H9 (cell line): ENCODE measurements around the gene AFDN. TPM values are rescaled to one million over a fixed set of nuclear protein-coding genes. Genes with fewer than 3 reads are reported as not detected.

ENCODE experiments used
- DNase-seq: peaks from one replicate; pipeline ENCODE4 v3.0.0-alpha.2; 2017
- H2AFZ ChIP-seq: one replicate; pipeline ENCODE4 v1.6.1; 2013; ENCODE audit warnings: mild to moderate bottlenecking, low read length, control low read depth, moderate library complexity
- H2AK5ac ChIP-seq: 2 replicates; pipeline ENCODE4 v1.6.1; 2013; ENCODE audit warnings: low read length, control low read depth, mixed read lengths; ENCODE audit not compliant: insufficient read length
- H2BK120ac ChIP-seq: one replicate; pipeline ENCODE4 v1.6.1; 2013; ENCODE audit warnings: low read depth, mild to moderate bottlenecking, low read length, control low read depth, inconsistent platforms; ENCODE audit not compliant: poor library complexity, severe bottlenecking
- H2BK12ac ChIP-seq: 2 replicates; pipeline ENCODE4 v1.6.1; 2013; ENCODE audit warnings: low read length, control low read depth, mixed read lengths, low read depth; ENCODE audit not compliant: insufficient read length
- H2BK15ac ChIP-seq: 2 replicates; pipeline ENCODE4 v1.6.1; 2013; ENCODE audit warnings: low read depth, low read length, control low read depth
- H2BK20ac ChIP-seq: one replicate; pipeline ENCODE4 v1.6.1; 2013; ENCODE audit warnings: low read depth, mild to moderate bottlenecking, low read length, control low read depth, inconsistent platforms; ENCODE audit not compliant: poor library complexity, severe bottlenecking
- H2BK5ac ChIP-seq: 2 replicates; pipeline ENCODE4 v1.6.1; 2013; ENCODE audit warnings: low read length, control low read depth, mixed read lengths; ENCODE audit not compliant: insufficient read length
- H3K14ac ChIP-seq: 2 replicates; pipeline ENCODE4 v1.6.1; 2013; ENCODE audit warnings: low read length, control low read depth; ENCODE audit not compliant: insufficient read depth
- H3K18ac ChIP-seq: 2 replicates; pipeline ENCODE4 v1.6.1; 2013; ENCODE audit warnings: low read depth, mild to moderate bottlenecking, mixed read lengths, low read length, control low read depth; ENCODE audit not compliant: insufficient read length
- H3K23ac ChIP-seq: 2 replicates; pipeline ENCODE4 v1.6.1; 2013; ENCODE audit warnings: low read length, control low read depth, mixed read lengths, low read depth; ENCODE audit not compliant: insufficient read length
- H3K23me2 ChIP-seq: 2 replicates; pipeline ENCODE4 v1.6.1; 2013; ENCODE audit warnings: low read depth, mild to moderate bottlenecking, mixed read lengths, low read length, control low read depth; ENCODE audit not compliant: insufficient read length, poor library complexity, severe bottlenecking
- H3K27ac ChIP-seq: 2 replicates; pipeline ENCODE4 v1.5.1; 2013; ENCODE audit warnings: low read length, control low read depth, mixed read lengths, low read depth; ENCODE audit not compliant: insufficient read length
- H3K27me3 ChIP-seq: 2 replicates; pipeline ENCODE4 v1.6.1; 2013; ENCODE audit warnings: low read length, control low read depth, inconsistent platforms; ENCODE audit not compliant: insufficient read depth
- H3K4ac ChIP-seq: 2 replicates; pipeline ENCODE4 v1.6.1; 2013; ENCODE audit warnings: low read depth, mild to moderate bottlenecking, control low read depth, inconsistent platforms, low read length, moderate library complexity
- H3K4me1 ChIP-seq: 2 replicates; pipeline ENCODE4 v1.6.1; 2013; ENCODE audit warnings: low read length, control low read depth, inconsistent platforms; ENCODE audit not compliant: insufficient read depth
- H3K4me2 ChIP-seq: 2 replicates; pipeline ENCODE4 v1.6.1; 2013; ENCODE audit warnings: low read length, control low read depth, mixed read lengths; ENCODE audit not compliant: insufficient read length, insufficient read depth
- H3K56ac ChIP-seq: 2 replicates; pipeline ENCODE4 v1.6.1; 2013; ENCODE audit warnings: low read depth, mild to moderate bottlenecking, mixed read lengths, low read length, control low read depth; ENCODE audit not compliant: insufficient read length
- H3K79me1 ChIP-seq: 2 replicates; pipeline ENCODE4 v1.6.1; 2013; ENCODE audit warnings: low read depth, mild to moderate bottlenecking, moderate library complexity, low read length, control low read depth, inconsistent platforms; ENCODE audit not compliant: insufficient read depth, poor library complexity, severe bottlenecking
- H3K79me2 ChIP-seq: 2 replicates; pipeline ENCODE4 v1.6.1; 2013; ENCODE audit warnings: low read length, control low read depth, inconsistent platforms; ENCODE audit not compliant: insufficient read depth
- H3K9ac ChIP-seq: 2 replicates; pipeline ENCODE4 v1.6.1; 2013; ENCODE audit warnings: low read length, control low read depth, mixed read lengths; ENCODE audit not compliant: insufficient read length; ENCODE audit errors: extremely low read depth
- H3K9me3 ChIP-seq: one replicate; pipeline ENCODE4 v1.6.1; 2013; ENCODE audit warnings: low read depth, low read length, inconsistent platforms; ENCODE audit not compliant: control insufficient read depth
- H3T11ph ChIP-seq: one replicate; pipeline ENCODE4 v1.6.1; 2013; ENCODE audit warnings: mild to moderate bottlenecking, low read length, control low read depth, inconsistent platforms
- H4K20me1 ChIP-seq: one replicate; pipeline ENCODE4 v1.6.1; 2013; ENCODE audit not compliant: control insufficient read depth, insufficient read length, insufficient read depth
- H4K5ac ChIP-seq: 2 replicates; pipeline ENCODE4 v1.6.1; 2013; ENCODE audit warnings: low read depth, mild to moderate bottlenecking, mixed read lengths, low read length, control low read depth; ENCODE audit not compliant: insufficient read length
- H4K8ac ChIP-seq: replicated peaks from 2 replicates; pipeline ENCODE4 v1.6.1; 2013; ENCODE audit warnings: low read length, control low read depth, mixed read lengths, low read depth; ENCODE audit not compliant: insufficient read length
- H4K91ac ChIP-seq: 2 replicates; pipeline ENCODE4 v1.6.1; 2013; ENCODE audit warnings: low read depth, mild to moderate bottlenecking, moderate library complexity, mixed read lengths, low read length, control low read depth; ENCODE audit not compliant: insufficient read length
- H3K27ac Mint-ChIP-seq, 3 experiments: 2 replicates in 2 of 3; 3 replicates in 1 of 3; pipeline ENCODE4 v1.8.0; 2020 to 2021; ENCODE audit warnings: mixed read lengths in 3 of 3, mild to moderate bottlenecking in 1 of 3, moderate library complexity in 1 of 3
- H3K27me3 Mint-ChIP-seq: 2 replicates; pipeline ENCODE4 v1.8.0; 2021; ENCODE audit warnings: low read depth, mild to moderate bottlenecking, moderate library complexity, mixed read lengths
- H3K36me3 Mint-ChIP-seq, 3 experiments: 2 replicates in 2 of 3; 3 replicates in 1 of 3; pipeline ENCODE4 v1.8.0; 2020 to 2021; ENCODE audit warnings: low read depth in 3 of 3, mixed read lengths in 3 of 3; ENCODE audit not compliant: insufficient read depth in 1 of 3
- H3K4me1 Mint-ChIP-seq, 2 experiments: 2 replicates each; pipeline ENCODE4 v1.8.0; 2020; ENCODE audit warnings: mixed read lengths in 2 of 2
- H3K4me3 Mint-ChIP-seq, 2 experiments: 2 replicates in 1 of 2; 3 replicates in 1 of 2; pipeline ENCODE4 v1.8.0; 2020 to 2021; ENCODE audit warnings: mild to moderate bottlenecking in 2 of 2, mixed read lengths in 2 of 2, moderate library complexity in 1 of 2
- H3K9me3 Mint-ChIP-seq, 2 experiments: 2 replicates in 1 of 2; 3 replicates in 1 of 2; pipeline ENCODE4 v1.8.0; 2020; ENCODE audit warnings: mild to moderate bottlenecking in 2 of 2, mixed read lengths in 2 of 2, moderate library complexity in 1 of 2
- CTCF ChIP-seq: fragments of 200-600 bp; sonication (generic); conservative IDR thresholded peaks from 3 replicates; pipeline ENCODE4 v1.8.0; 2021; ENCODE audit warnings: antibody characterized with exemption, mild to moderate bottlenecking
- WGBS: extraction: QIAGEN DNeasy Blood & Tissue Kit; methylation state at CpG from one replicate; pipeline ENCODE4 v1.1.7; 2013; ENCODE audit warnings: missing lambda C conversion rate, low lambda C conversion rate, mixed read lengths; ENCODE audit not compliant: insufficient read length; ENCODE audit errors: extremely low coverage; 5-methylcytosine and 5-hydroxymethylcytosine counted together
- total RNA-seq: library from RNA; stranded (reverse); gene quantifications from 2 replicates; pipeline ENCODE4 v1.2.1, GENCODE V29; 2021

Gene AFDN
- total RNA-seq, 1 experiment from 2014 or later, result 157 TPM

- Histone ChIP-seq H3K23ac (no peak overlapping the region), H3K27ac (no peak overlapping the region), H4K5ac (no peak overlapping the region), H2BK12ac (no peak overlapping the region), H2BK5ac (no peak overlapping the region), H3K79me2 (no peaks in the 10 kb centered on the region), H2BK20ac (no peak overlapping the region), H3K4ac (no peak overlapping the region), H3K14ac (no peak overlapping the region), H3K4me1 (peaks cover 4% of the 10 kb centered on the region; the same call in 1 of the 2 replicates), H4K8ac (no peak overlapping the region), H2AFZ (no peak overlapping the region), H3K56ac (no peak overlapping the region), H4K20me1 (no peaks in the 10 kb centered on the region), H4K91ac (no peak overlapping the region), H3K27me3 (no peaks in the 10 kb centered on the region), H3K23me2 (no peaks in the 10 kb centered on the region), H3K4me2 (no peak overlapping the region), H3K9me3 (no peaks in the 10 kb centered on the region), H3K18ac (no peak overlapping the region), H2BK120ac (no peak overlapping the region), H3K9ac (no peak overlapping the region), H2AK5ac (no peak overlapping the region), H3K79me1 (peaks cover 2% of the 10 kb centered on the region), H3T11ph (no peak overlapping the region), H2BK15ac (no peak overlapping the region)
- no peak overlapping the region for H3K27ac Mint-ChIP-seq
- H3K36me3 Mint-ChIP-seq, result peaks cover 6 to 27% (median 21%) of the 10 kb centered on the region in 3 experiments; a peak in 6 of 7 replicates
- H3K27me3 Mint-ChIP-seq, result no peaks in the 10 kb centered on the region
- peaks cover 4 to 5% of the 10 kb centered on the region in 2 experiments; a peak in 3 of 4 replicates for H3K4me1 Mint-ChIP-seq
- no peak for TF ChIP-seq CTCF
- H3K4me3 Mint-ChIP-seq, result no peak overlapping the region
- no peaks in the 10 kb centered on the region for H3K9me3 Mint-ChIP-seq
- DNase-seq, result no peak
- WGBS, result no CpG with 5 or more reads among the region's 2 CpGs
Observed at GRCh38 chr6:167936051-167936450, 109.3 kb downstream of the AFDN start.
